Measurements from ENCODE around the gene CALHM3.
"Not testable (repeated sequence)": the region's sequence is repeated elsewhere in the genome, so short reads cannot be mapped to it uniquely, and the experiment has no call there.

Gene CALHM3

GRCh38 chr10:103479135-103479534 lies at the start of gene CALHM3:
Gene CALHM3, minus strand, starts transcription at chr10:103479240. Its CDS starts 208 bp downstream, at chr10:103479032.
- no peak for TF ChIP-seq ZNF274 (IDR thresholded peaks at IDR 0.05; ENCODE audit: low read depth, low read length)

GRCh38 chr10:103528549-103528948 lies 49.5 kb upstream of the CALHM3 start:
- no peak overlapping the region for H3K4me3 ChIP-seq (ENCODE audit: low read length)
- TF ChIP-seq ZNF274 (IDR thresholded peaks at IDR 0.05; ENCODE audit: low read depth, low read length): no peak

More at GRCh38 chr10:103479135-103479534, at the start of gene CALHM3:
- H3K4me3 ChIP-seq (ENCODE audit: low read length): no peak within 1 kb of the TSS

- not testable (repeated sequence) for H3K4me3 ChIP-seq (ENCODE audit: low read length)
These were observed 48.4 kb upstream of the CALHM3 start for GRCh38 chr10:103527476-103527875.

GRCh38 chr10:103525901-103526300 lies 46.9 kb upstream of the CALHM3 start:
- TF ChIP-seq ZNF274 (IDR thresholded peaks at IDR 0.05; ENCODE audit: low read depth, low read length): no peak
- H3K4me3 ChIP-seq (ENCODE audit: low read length): no peak overlapping the region

- H3K4me3 ChIP-seq (ENCODE audit: low read length): no peak overlapping the region
- no peak for TF ChIP-seq ZNF274 (IDR thresholded peaks at IDR 0.05; ENCODE audit: low read depth, low read length)
These were observed 44.6 kb upstream of the CALHM3 start for GRCh38 chr10:103523683-103524082.

GRCh38 chr10:103522006-103522405 lies 43.0 kb upstream of the CALHM3 start:
- H3K4me3 ChIP-seq (ENCODE audit: low read length): not testable (repeated sequence)

GRCh38 chr10:103519798-103520197 lies 40.8 kb upstream of the CALHM3 start:
- TF ChIP-seq ZNF274 (IDR thresholded peaks at IDR 0.05; ENCODE audit: low read depth, low read length): no peak
- H3K4me3 ChIP-seq (ENCODE audit: low read length): no peak overlapping the region

GRCh38 chr10:103517234-103518085 lies 38.4 kb upstream of the CALHM3 start:
- no peak for TF ChIP-seq ZNF274 (IDR thresholded peaks at IDR 0.05; ENCODE audit: low read depth, low read length)
- no peak overlapping the region for H3K4me3 ChIP-seq (ENCODE audit: low read length)

- no peak overlapping the region for H3K4me3 ChIP-seq (ENCODE audit: low read length)
- TF ChIP-seq ZNF274 (IDR thresholded peaks at IDR 0.05; ENCODE audit: low read depth, low read length): no peak
These were observed 35.2 kb upstream of the CALHM3 start for GRCh38 chr10:103514244-103514643.

- TF ChIP-seq ZNF274 (IDR thresholded peaks at IDR 0.05; ENCODE audit: low read depth, low read length): no peak
- no peak overlapping the region for H3K4me3 ChIP-seq (ENCODE audit: low read length)
These were observed 34.5 kb upstream of the CALHM3 start for GRCh38 chr10:103513380-103514060.

- no peak for TF ChIP-seq ZNF274 (IDR thresholded peaks at IDR 0.05; ENCODE audit: low read depth, low read length)
- no peak overlapping the region for H3K4me3 ChIP-seq (ENCODE audit: low read length)
These were observed 33.7 kb upstream of the CALHM3 start for GRCh38 chr10:103512591-103513379.

GRCh38 chr10:103512166-103512565 lies 33.1 kb upstream of the CALHM3 start:
- TF ChIP-seq ZNF274 (IDR thresholded peaks at IDR 0.05; ENCODE audit: low read depth, low read length): no peak
- H3K4me3 ChIP-seq (ENCODE audit: low read length): no peak overlapping the region

GRCh38 chr10:103510791-103511752 lies 32.0 kb upstream of the CALHM3 start:
- no peak for TF ChIP-seq ZNF274 (IDR thresholded peaks at IDR 0.05; ENCODE audit: low read depth, low read length)
- H3K4me3 ChIP-seq (ENCODE audit: low read length): no peak overlapping the region
